Measurements from ENCODE around the gene WDR36. TPM values are rescaled to one million over a fixed set of nuclear protein-coding genes. Genes with fewer than 3 reads are reported as not detected.
A peak's percentile ranks its signal among the peaks of the same experiment; 100 is the strongest.

Gene WDR36
- total RNA-seq, result 10 to 100 TPM; 49.6 to 55.3 TPM

DNA sequence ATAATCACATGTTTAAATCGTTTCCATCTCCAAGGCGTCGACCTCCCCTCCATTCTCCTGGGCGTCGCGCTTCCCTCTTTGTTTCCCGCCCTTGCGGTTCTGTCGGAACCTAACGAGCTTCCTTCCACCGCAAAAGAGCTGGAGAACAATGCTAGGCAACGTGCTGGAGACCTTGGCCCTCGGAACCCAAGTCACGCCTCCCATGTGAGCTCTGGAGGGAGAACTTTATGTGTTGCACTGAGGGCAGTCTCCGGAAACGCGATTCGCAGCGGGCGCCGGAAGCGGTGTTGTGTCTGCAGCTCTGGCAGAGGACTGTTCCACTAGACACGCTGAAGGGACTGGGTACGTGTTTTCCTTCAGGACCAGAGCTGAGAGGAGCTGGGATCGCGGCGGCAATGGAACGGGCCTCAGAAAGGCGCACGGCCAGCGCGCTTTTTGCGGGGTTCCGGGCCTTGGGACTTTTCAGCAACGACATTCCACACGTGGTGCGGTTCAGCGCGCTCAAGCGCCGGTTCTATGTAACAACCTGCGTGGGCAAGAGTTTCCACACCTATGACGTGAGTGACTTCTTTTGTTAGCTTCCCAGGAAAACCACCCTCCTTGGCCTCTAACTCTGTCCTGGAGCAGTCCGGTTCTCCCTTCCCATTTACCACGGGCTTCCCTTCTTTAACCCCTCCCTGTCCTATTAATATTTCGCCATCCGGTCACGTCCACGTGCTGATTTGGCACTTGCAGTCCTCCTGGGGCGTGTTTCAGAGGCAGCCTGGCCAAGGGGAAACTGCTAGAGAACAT, at the start of gene WDR36:
Gene WDR36 (plus strand): TSS at position 287 of the 792 bp plus-strand sequence. CDS start 109 bp downstream, at position 396.
- Mint-ChIP-seq H3K36me3 (peaks cover 19% of the 10 kb centered on the region in 2 donors), H3K9me3 (peaks cover 4 to 8% of the 10 kb centered on the region in 2 donors), H3K27ac (peak within 1 kb of the TSS; percentile 94 to 95)
- DNase-seq (ENCODE audit: low spot score in 2 of 2) (peak; percentile 90 to 94), ATAC-seq (peak; percentile 95 to 96)

DNA sequence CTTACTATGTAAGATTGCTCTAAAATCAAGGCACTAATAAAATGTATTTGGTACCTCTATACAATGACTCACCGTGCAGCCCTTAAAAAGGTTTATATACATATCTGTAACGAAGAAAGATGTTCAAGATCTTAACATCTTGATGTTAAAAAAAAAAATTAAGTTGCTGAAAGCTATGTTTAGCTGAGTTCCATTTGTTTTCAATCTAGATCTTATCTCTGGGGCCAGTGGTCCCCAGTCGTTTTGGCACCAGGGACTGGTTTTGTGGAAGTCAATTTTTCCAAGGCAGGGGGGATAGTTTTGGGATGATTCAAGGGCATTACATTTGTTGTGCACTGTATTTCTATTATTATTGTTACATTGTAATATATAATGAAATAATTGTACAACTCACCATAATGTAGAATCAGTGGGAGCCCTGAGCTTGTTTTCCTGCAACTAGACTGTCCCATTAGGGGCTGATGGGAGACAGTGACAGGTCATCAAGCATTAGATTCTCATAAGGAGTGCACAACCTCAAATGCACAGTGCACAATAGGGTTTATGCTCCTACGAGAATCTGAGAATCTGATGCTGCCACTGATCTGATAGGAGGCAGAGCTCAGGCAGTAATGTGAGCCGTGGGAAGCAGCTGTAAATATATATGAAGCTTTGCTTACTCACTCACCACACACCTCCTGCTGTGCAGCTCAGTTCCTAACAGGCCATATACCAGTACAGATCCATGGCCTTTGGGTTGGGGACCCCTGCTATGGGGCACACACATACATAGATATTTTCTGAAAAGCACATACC, 48.2 kb upstream of the WDR36 start:
- DNase-seq (ENCODE audit: low spot score in 2 of 2) (no peak), ATAC-seq (no peak)
- Mint-ChIP-seq H3K9me3 (no peaks in the 10 kb centered on the region), H3K36me3 (no peaks in the 10 kb centered on the region), H3K27ac (no peak overlapping the region)

DNA sequence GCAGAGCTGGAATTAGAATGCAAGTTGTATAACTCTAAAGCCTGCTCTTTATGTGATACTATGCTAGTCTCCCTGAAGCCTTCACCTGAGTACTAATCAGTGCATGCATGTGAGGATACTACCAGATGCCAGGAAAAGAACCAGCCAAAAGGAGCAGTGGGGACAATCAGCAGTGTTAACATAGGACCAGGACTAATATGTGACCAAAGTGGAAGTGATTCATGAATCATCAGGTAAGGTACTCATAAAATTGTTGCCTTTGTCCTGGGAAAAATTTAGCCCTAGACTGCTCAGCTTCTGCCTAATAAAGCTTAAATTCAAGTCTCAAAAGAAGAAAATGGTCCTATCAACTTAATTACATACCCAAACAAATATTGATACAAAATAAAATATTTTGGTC, 34.1 kb upstream of the WDR36 start:
- no peaks in the 10 kb centered on the region for H3K9me3 Mint-ChIP-seq
- ATAC-seq, result no peak
- H3K27ac Mint-ChIP-seq, result no peak overlapping the region
- no peaks in the 10 kb centered on the region for H3K36me3 Mint-ChIP-seq
- no peak for DNase-seq (ENCODE audit: low spot score in 2 of 2)

DNA sequence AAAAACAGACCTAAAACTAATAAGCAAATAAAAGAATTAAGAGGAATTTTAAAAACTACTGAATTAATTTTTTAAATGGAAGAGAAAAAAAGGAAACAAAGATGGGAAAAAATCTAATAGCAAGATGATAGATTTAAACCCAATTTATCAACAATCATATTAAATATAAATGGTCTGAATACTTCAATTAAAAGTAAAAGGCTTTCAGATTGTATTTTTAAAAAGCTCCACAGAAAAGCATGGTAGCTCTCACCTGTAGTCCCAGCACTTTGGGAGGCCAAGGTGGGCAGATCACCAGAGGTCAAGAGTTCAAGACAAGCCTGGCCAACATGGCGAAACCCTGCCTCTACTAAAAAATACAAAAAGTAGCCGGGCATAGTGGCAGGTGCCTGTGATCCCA, 32.0 kb upstream of the WDR36 start:
- Mint-ChIP-seq H3K36me3 (no peaks in the 10 kb centered on the region), H3K27ac (no peak overlapping the region), H3K9me3 (no peaks in the 10 kb centered on the region)
- DNase-seq (ENCODE audit: low spot score in 2 of 2) (no peak), ATAC-seq (no peak)

DNA sequence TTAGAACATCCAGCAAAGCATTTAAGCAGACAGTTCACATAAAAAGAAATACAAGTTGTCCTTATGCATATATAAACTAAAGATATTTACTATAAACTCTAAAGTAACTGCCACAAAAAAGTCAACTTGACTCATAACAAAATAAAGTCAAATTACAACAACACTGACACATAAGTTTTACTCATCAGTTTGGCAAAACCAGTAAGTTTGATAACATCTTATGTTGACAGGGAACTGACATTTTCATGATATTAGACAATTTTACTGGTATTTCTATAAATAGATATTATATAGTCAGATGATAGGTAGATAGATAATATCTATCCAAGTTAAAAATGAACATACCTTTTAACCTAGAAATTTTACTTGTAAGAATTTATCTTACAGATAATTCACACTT, 30.5 kb upstream of the WDR36 start:
- Mint-ChIP-seq H3K27ac (no peak overlapping the region), H3K36me3 (no peaks in the 10 kb centered on the region), H3K9me3 (no peaks in the 10 kb centered on the region)
- ATAC-seq, result no peak
- no peak for DNase-seq (ENCODE audit: low spot score in 2 of 2)

DNA sequence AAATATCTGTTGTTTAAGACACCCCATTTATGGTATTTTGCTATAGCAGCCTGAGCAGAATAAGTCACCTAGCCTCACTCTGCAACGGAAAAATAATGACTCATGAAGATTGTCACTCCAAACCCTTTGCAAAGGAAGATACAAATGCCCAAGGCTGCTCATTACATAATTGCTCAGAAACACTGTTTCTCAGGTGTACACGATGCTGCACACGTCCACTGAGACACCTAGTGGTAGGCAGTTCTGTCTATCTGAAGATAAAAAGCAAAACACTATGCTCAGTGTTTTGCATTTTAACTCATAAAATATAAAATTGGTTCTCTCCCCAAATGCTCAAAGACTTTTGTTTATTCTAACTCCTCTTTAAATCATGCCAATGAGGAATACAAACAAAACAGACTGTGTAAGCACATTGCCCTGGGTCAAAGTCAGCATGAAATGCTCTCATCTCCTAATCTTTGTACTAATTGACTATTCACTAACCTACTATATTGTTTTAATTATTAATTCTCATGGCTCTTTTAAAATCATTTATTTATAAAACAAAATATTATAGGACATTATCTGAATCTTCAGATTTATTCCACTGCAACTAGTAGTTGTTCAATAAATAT, 28.3 kb upstream of the WDR36 start:
- H3K36me3 Mint-ChIP-seq, result no peaks in the 10 kb centered on the region
- DNase-seq (ENCODE audit: low spot score in 2 of 2) (no peak), ATAC-seq (peak in 1 of 2 donors; percentile 66)
- no peaks in the 10 kb centered on the region for H3K9me3 Mint-ChIP-seq
- H3K27ac Mint-ChIP-seq, result no peak overlapping the region

DNA sequence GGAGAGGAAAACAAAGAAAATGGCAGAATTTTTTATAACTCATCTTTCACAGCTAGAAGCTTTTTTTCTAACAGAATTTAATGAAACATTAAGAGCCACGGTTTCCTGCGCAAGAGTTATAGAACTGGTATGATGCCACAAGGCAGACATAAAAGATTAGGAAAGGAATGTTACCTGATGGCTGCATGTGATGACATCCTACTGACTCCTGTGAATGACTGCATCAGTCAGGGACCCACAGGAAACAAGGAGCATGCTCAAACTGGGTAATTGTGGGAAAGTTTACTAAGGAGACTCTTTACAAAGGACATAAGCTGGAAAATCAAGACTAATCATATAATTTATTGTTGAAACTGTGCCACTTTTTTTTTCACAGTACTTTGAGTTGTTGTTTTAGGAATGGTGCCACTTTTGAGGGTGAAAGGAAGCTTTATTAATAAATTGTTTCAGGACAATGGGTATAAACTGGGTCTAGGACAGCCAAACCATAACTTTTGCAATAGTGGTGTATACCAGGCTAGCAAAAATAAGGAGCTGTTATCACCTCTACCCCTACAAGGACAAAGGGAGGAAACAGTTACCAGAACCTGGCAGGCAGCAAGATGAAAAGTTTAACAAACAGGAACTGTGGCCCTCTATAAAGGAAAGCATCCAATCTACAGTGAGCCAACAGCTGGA, 25.7 kb upstream of the WDR36 start:
- Mint-ChIP-seq H3K36me3 (peaks cover 0 to 7% of the 10 kb centered on the region in 2 donors), H3K9me3 (no peaks in the 10 kb centered on the region), H3K27ac (no peak overlapping the region)
- no peak for DNase-seq (ENCODE audit: low spot score in 2 of 2)
- ATAC-seq, result no peak

DNA sequence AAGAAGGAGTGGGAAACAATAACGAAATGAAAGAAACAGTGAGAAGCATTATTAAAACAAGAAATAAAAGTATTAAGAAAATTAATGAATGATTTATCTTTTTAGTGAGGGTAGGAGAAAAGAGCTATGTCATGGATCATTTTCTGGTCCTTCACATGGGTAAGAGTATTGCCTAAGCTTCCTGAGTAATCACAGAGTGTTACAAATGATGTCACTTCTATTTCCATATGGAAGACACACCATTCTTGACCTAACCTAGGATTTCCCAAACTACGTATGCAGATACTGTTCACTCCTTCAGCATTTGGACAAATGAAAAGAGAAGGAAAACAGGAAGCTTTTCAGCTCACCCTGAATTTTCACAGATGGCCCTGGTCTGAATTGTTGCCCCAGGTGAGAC, 23.9 kb upstream of the WDR36 start:
- ATAC-seq, result no peak
- H3K9me3 Mint-ChIP-seq, result no peaks in the 10 kb centered on the region
- H3K27ac Mint-ChIP-seq, result no peak overlapping the region
- DNase-seq (ENCODE audit: low spot score in 2 of 2), result no peak
- H3K36me3 Mint-ChIP-seq, result peaks cover 3 to 7% of the 10 kb centered on the region in 2 donors

DNA sequence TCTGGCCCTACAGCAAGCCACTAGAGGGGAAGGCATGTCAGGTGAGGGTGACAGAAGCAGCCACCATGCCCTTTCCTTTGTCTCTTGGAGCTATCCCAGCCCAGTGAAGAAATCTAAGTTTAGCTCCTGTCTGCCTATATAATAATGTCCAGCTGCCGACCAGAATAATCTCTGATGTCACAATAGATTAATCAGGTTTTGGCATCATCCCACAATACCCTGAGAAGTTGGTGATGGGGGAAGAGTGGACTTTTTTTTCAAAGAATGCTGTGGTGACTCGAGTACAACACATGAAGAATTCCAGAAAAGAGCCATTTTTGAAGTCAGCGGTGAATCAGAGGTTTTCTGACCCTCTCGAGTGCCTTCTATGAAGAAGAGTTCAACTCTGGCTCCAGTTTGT, 22.3 kb upstream of the WDR36 start:
- Mint-ChIP-seq H3K36me3 (peaks cover 7% of the 10 kb centered on the region in 2 donors), H3K9me3 (no peaks in the 10 kb centered on the region), H3K27ac (no peak overlapping the region)
- ATAC-seq (no peak), DNase-seq (ENCODE audit: low spot score in 2 of 2) (no peak)

DNA sequence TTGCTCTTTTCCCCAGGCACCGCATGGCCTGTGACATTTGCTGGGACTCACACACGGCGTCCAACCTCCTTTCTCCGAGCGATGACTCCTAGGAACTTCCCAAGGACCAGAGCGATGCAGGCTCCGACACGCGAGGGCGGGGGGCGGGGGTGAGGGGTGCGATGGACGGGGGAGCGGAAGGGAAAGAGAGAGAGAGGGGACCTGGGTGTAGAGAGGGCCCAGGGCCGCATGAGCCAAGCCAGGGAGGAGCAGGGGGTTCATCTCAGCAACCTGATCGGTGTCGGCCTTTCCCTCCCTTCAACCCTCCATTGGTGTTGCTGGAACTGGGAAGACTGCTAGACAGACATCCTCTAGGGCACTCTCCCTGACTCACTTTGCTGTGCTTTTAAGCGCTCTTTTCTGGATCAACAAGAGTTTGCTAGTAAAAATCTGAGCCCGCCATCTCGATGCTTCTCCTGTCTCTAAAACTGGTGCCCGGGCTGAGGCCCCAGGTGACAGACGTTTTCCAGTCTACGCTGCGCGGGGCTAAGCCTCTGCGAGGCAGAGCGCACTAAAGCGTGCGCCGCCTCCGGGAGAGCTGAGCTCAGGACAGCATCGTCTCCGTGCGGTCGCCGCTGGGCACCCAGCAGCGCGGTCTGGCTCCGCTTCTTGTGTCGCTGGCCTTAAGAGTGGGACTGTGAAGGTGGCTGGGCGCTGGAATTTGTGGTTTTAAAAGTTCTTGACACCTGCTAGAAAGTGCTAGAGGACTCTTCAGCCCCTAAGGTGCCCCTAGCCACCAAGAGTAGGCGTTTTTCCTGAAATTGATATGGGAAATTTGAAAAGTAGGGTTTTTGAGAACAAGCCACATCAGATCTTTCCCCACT, 21.6 kb upstream of the WDR36 start:
- Mint-ChIP-seq H3K36me3 (peaks cover 7% of the 10 kb centered on the region in 2 donors), H3K27ac (no peak overlapping the region), H3K9me3 (no peaks in the 10 kb centered on the region)
- ATAC-seq, result peak; percentile 50 to 63
- peak in 1 of 2 donors; percentile 43 for DNase-seq (ENCODE audit: low spot score in 2 of 2)

DNA sequence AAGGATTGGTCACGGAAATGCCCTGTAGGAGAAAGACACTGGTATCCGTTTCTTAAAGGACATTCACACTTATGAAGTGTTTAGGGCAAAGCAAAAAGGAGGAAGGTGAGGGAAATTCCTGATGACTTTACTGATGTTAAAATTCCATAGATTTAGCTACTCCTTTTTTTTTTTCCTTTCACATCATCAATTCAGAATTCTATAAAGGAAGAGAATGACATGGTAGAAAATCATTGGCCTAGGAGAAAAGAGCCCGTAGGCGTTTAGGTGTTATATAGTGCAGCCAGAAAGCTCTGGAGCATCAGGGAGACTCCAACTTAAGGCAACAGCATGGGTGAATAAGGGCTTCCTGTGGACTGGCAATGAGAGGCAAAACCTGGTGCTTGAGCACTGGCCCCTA, 20.7 kb upstream of the WDR36 start, which contains the start of gene TSLP:
Gene TSLP (plus strand): TSS at position 301 of the 400 bp plus-strand sequence. CDS start 178 bp downstream, outside the sequence.
- DNase-seq (ENCODE audit: low spot score in 2 of 2), result no peak
- Mint-ChIP-seq H3K36me3 (peaks cover 7% of the 10 kb centered on the region in 2 donors), H3K27ac (no peak within 1 kb of the TSS), H3K9me3 (no peaks in the 10 kb centered on the region)
- no peak for ATAC-seq

DNA sequence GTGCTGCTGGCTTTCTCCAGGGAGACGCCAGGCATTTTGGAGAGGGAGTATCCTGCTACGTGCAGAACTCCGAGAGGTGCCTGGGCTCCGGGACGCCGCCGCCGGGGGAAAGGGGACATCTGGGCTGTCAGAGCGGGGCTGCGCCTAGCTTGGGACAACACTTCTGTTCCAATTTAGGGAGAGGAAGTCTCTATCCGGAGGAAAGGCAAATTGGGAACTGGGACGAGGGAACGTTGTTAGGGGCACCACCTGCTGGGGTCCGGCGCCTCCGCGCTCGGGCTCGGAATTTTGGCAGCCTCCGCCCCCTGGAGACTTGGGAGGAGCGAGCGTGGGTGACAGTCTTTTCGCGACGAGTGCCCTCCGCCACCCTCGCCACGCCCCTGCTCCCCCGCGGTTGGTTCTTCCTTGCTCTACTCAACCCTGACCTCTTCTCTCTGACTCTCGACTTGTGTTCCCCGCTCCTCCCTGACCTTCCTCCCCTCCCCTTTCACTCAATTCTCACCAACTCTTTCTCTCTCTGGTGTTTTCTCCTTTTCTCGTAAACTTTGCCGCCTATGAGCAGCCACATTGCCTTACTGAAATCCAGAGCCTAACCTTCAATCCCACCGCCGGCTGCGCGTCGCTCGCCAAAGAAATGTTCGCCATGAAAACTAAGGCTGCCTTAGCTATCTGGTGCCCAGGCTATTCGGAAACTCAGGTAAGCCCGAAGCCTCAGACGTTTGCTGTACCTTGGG, 19.0 kb upstream of the WDR36 start:
- H3K36me3 Mint-ChIP-seq, result peaks cover 7% of the 10 kb centered on the region in 2 donors
- peak; percentile 87 to 88 for ATAC-seq
- peak overlapping the region; percentile 56 to 90 for H3K27ac Mint-ChIP-seq
- H3K9me3 Mint-ChIP-seq, result no peaks in the 10 kb centered on the region
- DNase-seq (ENCODE audit: low spot score in 2 of 2), result peak; percentile 62 to 67

DNA sequence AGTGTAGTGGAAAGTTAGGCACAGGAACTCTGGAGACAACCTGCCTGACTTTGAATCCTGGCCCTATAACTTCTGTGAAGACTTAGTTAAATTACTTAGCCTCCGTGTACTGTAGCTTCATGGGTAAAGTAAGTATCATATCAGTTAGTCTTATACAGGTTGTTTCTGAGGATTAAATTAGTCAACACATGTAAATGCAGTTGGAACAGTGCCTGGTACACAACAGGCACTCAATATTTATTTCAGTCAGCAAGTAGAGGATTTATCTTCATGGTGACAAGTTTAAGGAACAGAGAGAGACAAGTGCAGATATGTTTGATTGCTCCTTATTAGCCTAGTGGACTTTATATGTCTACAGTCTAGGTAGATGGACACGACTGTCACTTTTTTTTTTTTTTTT, 17.9 kb upstream of the WDR36 start:
- ATAC-seq (no peak), DNase-seq (ENCODE audit: low spot score in 2 of 2) (no peak)
- Mint-ChIP-seq H3K9me3 (no peaks in the 10 kb centered on the region), H3K27ac (no peak overlapping the region), H3K36me3 (peaks cover 4 to 7% of the 10 kb centered on the region in 2 donors)

DNA sequence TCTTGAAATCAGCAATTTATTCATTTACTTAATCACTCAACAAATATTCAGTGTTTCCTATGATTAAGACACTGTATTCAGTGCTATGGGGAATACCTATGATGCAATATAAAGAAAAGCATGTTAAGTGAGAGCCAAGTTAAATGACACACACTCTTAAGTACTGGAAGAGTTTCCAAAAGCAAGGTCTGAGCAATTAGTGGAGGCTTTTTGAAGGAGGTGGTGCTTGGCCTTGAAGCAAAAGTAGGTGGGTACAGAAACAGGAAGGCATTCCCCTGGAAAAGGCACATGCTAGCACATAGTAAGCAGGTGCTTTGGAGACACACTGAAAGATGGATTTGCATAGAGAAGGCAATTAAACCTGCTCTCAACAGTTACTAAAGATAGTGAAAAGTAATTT, 16.6 kb upstream of the WDR36 start:
- H3K36me3 Mint-ChIP-seq, result peaks cover 0 to 7% of the 10 kb centered on the region in 2 donors
- H3K27ac Mint-ChIP-seq, result no peak overlapping the region
- ATAC-seq (peak; percentile 40 to 61), DNase-seq (ENCODE audit: low spot score in 2 of 2) (no peak)
- no peaks in the 10 kb centered on the region for H3K9me3 Mint-ChIP-seq

DNA sequence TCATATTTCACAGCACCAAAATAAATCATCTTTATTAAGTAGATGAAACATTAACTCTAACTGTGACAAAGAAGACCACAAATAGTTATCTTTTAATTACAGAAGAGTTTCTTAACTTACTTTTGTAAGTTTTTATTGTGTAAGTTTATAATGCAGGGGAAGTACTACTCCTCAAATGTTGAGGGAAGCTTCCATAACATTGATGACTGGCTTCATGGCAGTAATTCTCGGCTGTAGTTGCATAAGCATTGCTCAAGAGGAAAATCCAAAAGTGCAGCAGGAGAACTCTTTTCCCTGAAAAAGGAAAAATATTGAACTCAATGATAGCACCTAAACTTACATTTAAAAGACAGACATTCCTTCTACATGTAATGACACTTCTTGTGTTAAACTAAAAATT, 16.1 kb upstream of the WDR36 start:
- DNase-seq (ENCODE audit: low spot score in 2 of 2) (no peak), ATAC-seq (no peak)
- H3K9me3 Mint-ChIP-seq, result no peaks in the 10 kb centered on the region
- no peak overlapping the region for H3K27ac Mint-ChIP-seq
- H3K36me3 Mint-ChIP-seq, result peaks cover 0 to 7% of the 10 kb centered on the region in 2 donors
